Measurements from ENCODE around the gene CCDC188. TPM values are rescaled to one million over a fixed set of nuclear protein-coding genes. Genes with fewer than 3 reads are reported as not detected.

CCDC188 gene
- total RNA-seq, 1 experiment from 2014 or later: not detected

- H3K14ac ChIP-seq (ENCODE audit: insufficient read depth, low read length): peak within 1 kb of the TSS; percentile 51; the same call in 1 of the 2 replicates
- no peak within 1 kb of the TSS for H2AFZ ChIP-seq (ENCODE audit: low read length)
- H2BK20ac ChIP-seq (ENCODE audit: low read depth, low read length, poor library complexity, severe bottlenecking): no peak within 1 kb of the TSS
- peaks cover 4% of the 10 kb centered on the region for H3K23me2 ChIP-seq (ENCODE audit: insufficient read length, low read depth, low read length, poor library complexity, severe bottlenecking)
- H3K27ac ChIP-seq (ENCODE audit: insufficient read length, low read depth, low read length): no peak within 1 kb of the TSS
- H3K9ac ChIP-seq (ENCODE audit: extremely low read depth, insufficient read length, low read length): peak within 1 kb of the TSS; percentile 6
- H4K8ac ChIP-seq (replicated peaks; ENCODE audit: insufficient read length, low read depth, low read length): no peak within 1 kb of the TSS
- H3K79me2 ChIP-seq (ENCODE audit: insufficient read depth, low read length): no peaks in the 10 kb centered on the region; the same call in 1 of the 2 replicates
- H3K56ac ChIP-seq (ENCODE audit: insufficient read length, low read depth, low read length): no peak within 1 kb of the TSS
- Mint-ChIP-seq H3K9me3 (no peaks in the 10 kb centered on the region), H3K4me1 (peaks cover 8% of the 10 kb centered on the region in 2 experiments), H3K27me3 (ENCODE audit: low read depth) (no peaks in the 10 kb centered on the region; the same call in 1 of the 2 replicates), H3K36me3 (ENCODE audit: insufficient read depth in 1 of 3, low read depth in 3 of 3) (peaks cover 4 to 18% (median 15%) of the 10 kb centered on the region in 3 experiments; a peak in 6 of 7 replicates), H3K27ac (no peak within 1 kb of the TSS), H3K4me3 (peak within 1 kb of the TSS; percentile 60 to 78)
- H3K79me1 ChIP-seq (ENCODE audit: insufficient read depth, low read depth, low read length, poor library complexity, severe bottlenecking): no peaks in the 10 kb centered on the region
- no peaks in the 10 kb centered on the region for H3K9me3 ChIP-seq (ENCODE audit: control insufficient read depth, low read depth, low read length)
- no peaks in the 10 kb centered on the region for H3K27me3 ChIP-seq (ENCODE audit: insufficient read depth, low read length)
- no peak within 1 kb of the TSS for H4K5ac ChIP-seq (ENCODE audit: insufficient read length, low read depth, low read length)
- no peak within 1 kb of the TSS for H3T11ph ChIP-seq (ENCODE audit: low read length)
- no peak for TF ChIP-seq CTCF (conservative IDR thresholded peaks at IDR 0.05)
- WGBS (ENCODE audit: extremely low coverage, insufficient read length, low lambda C conversion rate): no CpG with 5 or more reads among the region's 43 CpGs
- no peak within 1 kb of the TSS for H4K91ac ChIP-seq (ENCODE audit: insufficient read length, low read depth, low read length)
- no peak within 1 kb of the TSS for H2BK12ac ChIP-seq (ENCODE audit: insufficient read length, low read depth, low read length)
- peak within 1 kb of the TSS; percentile 30 for H3K4me2 ChIP-seq (ENCODE audit: insufficient read depth, insufficient read length, low read length)
- H3K4ac ChIP-seq (ENCODE audit: low read depth, low read length): no peak within 1 kb of the TSS
- H2BK5ac ChIP-seq (ENCODE audit: insufficient read length, low read length): no peak within 1 kb of the TSS
- H3K23ac ChIP-seq (ENCODE audit: insufficient read length, low read depth, low read length): no peak within 1 kb of the TSS
- peaks cover 3% of the 10 kb centered on the region for H4K20me1 ChIP-seq (ENCODE audit: control insufficient read depth, insufficient read depth, insufficient read length)
- no peak within 1 kb of the TSS for H3K18ac ChIP-seq (ENCODE audit: insufficient read length, low read depth, low read length)
- no peak within 1 kb of the TSS for H2BK15ac ChIP-seq (ENCODE audit: low read depth, low read length)
- no peak within 1 kb of the TSS for H2AK5ac ChIP-seq (ENCODE audit: insufficient read length, low read length)
- DNase-seq: no peak
- H3K4me1 ChIP-seq (ENCODE audit: insufficient read depth, low read length): no peaks in the 10 kb centered on the region
- H2BK120ac ChIP-seq (ENCODE audit: low read depth, low read length, poor library complexity, severe bottlenecking): no peak within 1 kb of the TSS
Observed at GRCh38 chr22:20131597-20131858, 19.3 kb downstream of the CCDC188 start, which contains the start of gene ZDHHC8. Gene ZDHHC8, plus strand, starts transcription at chr22:20131804. Its CDS starts 144 bp downstream, at chr22:20131948.

Measured in H9 (cell line).